ENCODE data around the gene PITRM1.

GRCh38 chr10:3146289-3146688 is 26.3 kb downstream of the PITRM1 start:
- TF ChIP-seq CTCF (IDR thresholded peaks at IDR 0.05; ENCODE audit: insufficient read depth, low read length, poor library complexity, severe bottlenecking) (no peak), EZH2phosphoT487 (conservative IDR thresholded peaks at IDR 0.05; ENCODE audit: low read length) (no peak)

Measured in SU-DHL-6 (cell line).